Measurements from ENCODE around the gene SCAI.
A peak's percentile ranks its signal among the peaks of the same experiment; 100 is the strongest.
"Not testable (repeated sequence)": the region's sequence is repeated elsewhere in the genome, so short reads cannot be mapped to it uniquely, and the experiment has no call there.

Gene SCAI

DNA sequence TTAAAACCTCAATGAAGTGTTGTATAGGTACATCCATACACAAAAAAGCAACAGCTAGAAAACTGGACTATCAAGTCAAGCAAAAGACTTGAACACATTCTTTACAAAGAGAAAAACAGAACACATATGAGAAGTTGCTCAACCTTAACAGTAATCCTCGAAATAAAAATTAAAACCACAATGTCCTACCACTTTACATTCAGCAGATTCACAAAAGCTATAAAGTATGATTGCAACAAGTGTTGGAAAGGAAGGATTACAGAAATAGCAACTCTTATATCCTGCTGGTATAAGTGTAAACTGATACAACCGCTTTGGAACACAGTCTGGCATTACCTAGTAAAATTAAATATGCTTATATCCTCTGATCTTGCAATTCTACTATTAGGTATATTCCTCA is 173.9 kb downstream of the SCAI start:
- no peak for TF ChIP-seq CTCF (IDR thresholded peaks at IDR 0.05; ENCODE audit: insufficient read depth, missing control alignments)
- FAIRE-seq (no peak), DNase-seq (ENCODE audit: insufficient read length, low spot score) (no peak)

DNA sequence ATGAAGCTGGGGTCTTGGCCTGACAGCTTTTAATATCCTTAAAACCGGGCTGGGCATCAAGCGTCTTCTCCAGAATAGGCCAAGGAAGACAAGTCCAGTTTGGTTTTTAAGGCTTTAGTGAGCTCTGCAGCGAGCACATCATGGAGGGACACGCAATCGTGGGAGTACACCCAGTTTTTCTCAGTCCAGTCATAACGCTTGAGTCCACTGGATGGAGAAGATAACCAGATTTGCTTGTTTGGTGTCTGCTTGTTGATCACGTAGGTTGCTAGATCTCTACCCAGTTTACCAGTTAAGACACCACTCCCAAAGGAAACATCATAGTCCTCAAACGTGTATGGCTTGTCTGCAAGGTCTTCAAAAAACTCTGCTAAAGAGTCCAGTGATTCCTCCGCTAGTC is 175.1 kb downstream of the SCAI start:
- TF ChIP-seq CTCF (IDR thresholded peaks at IDR 0.05; ENCODE audit: insufficient read depth, missing control alignments) = no peak
- DNase-seq (ENCODE audit: insufficient read length, low spot score) (no peak), FAIRE-seq (peak; percentile 35)

GRCh38 chr9:124965775-124966568 is 177.4 kb downstream of the SCAI start:
- not testable (repeated sequence) for FAIRE-seq; DNase-seq (ENCODE audit: insufficient read length, low spot score)

DNA sequence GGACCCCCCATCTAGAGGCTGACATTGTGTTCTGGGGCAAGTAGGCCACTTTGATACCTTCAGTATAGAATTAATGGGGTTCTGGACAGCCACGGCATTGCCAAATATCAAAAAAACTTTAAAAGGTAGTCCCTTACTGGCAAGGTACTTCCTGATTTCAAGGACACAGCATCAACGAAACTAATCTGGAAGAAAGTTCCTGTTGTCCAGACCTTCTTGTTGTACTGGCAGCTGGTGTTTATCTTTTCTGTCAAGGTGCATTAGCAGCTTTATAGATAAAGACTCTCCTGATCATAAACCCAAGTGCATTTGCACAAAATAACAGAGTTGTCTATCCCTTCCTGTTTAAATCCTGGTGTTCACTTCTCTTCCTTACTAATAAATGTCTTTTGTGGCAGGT is 178.7 kb downstream of the SCAI start:
- no peak for TF ChIP-seq CTCF (IDR thresholded peaks at IDR 0.05; ENCODE audit: insufficient read depth, missing control alignments)
- FAIRE-seq = no peak
- no peak for DNase-seq (ENCODE audit: insufficient read length, low spot score)

- no peak for TF ChIP-seq CTCF (IDR thresholded peaks at IDR 0.05; ENCODE audit: insufficient read depth, missing control alignments)
- DNase-seq (ENCODE audit: insufficient read length, low spot score) = no peak
- FAIRE-seq = no peak
These were observed 179.3 kb downstream of the SCAI start for GRCh38 chr9:124964056-124964455.

- FAIRE-seq (no peak), DNase-seq (ENCODE audit: insufficient read length, low spot score) (no peak)
- no peak for TF ChIP-seq CTCF (IDR thresholded peaks at IDR 0.05; ENCODE audit: insufficient read depth, missing control alignments)
These were observed 182.9 kb downstream of the SCAI start for GRCh38 chr9:124960409-124960752.

- DNase-seq (ENCODE audit: insufficient read length, low spot score); FAIRE-seq: not testable (repeated sequence)
These were observed 183.5 kb downstream of the SCAI start for GRCh38 chr9:124959671-124960408.

GRCh38 chr9:124954255-124954654 is 189.1 kb downstream of the SCAI start:
- FAIRE-seq (no peak), DNase-seq (ENCODE audit: insufficient read length, low spot score) (no peak)
- TF ChIP-seq CTCF (IDR thresholded peaks at IDR 0.05; ENCODE audit: insufficient read depth, missing control alignments) = no peak

Data from D721Med (cell line).